Panc1 (cell line): ENCODE data around the gene GTF2I.

Experiments used
- CTCF ChIP-seq: fragments of 450-650 bp; IDR thresholded peaks from 2 replicates; pipeline ENCODE4 v1.5.1; 2017; ENCODE audit warnings: mild to moderate bottlenecking
- REST ChIP-seq, 2 experiments: IDR thresholded peaks; 2 replicates each; pipeline ENCODE4 v1.6.1; 2011 to 2012; ENCODE audit warnings: low read depth in 2 of 2, control low read depth in 1 of 2, low read length in 1 of 2, mild to moderate bottlenecking in 1 of 2, moderate library complexity in 1 of 2; ENCODE audit not compliant: insufficient read depth in 1 of 2
- SIN3A ChIP-seq: IDR thresholded peaks from 2 replicates; pipeline ENCODE4 v1.6.1; 2012; ENCODE audit warnings: low read depth, mild to moderate bottlenecking, low read length, moderate library complexity, borderline replicate concordance; ENCODE audit not compliant: insufficient read depth

DNA sequence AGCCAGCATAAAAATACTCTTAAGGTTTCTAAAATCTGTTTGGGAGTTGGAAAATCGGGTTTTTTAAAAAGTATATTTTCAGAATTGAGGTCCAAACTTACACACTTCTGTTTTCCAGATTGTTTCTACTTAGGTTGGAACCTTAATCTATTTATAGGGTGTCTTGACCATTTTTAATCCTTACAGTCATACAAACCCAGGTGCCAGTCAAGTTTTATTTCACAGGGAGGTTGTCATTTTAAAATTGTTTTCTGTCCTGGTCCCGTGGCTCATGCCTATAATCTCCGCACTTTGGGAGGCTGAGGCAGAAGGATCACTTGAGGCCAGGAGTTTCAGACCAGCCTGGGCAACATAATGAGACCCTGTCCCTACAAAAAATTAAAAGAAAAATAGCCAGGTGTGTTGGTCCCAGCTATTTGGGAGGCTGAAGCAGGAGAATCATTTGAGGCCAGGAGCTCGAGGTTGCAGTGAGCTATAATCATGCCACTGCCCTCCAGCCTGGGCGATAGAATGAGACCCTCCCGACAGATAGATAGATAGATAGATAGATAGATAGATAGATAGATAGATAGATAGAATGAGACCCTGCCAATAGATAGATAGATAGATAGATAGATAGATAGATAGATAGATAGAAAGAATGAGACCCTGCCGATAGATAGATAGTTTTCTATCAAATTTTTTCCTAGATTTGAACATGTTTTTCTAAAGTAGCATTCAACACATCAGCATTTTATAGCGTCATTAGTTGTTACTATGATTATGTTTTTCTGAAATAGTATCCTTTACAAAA lies 69.0 kb downstream of the GTF2I start:
- TF ChIP-seq CTCF: no peak
- TF ChIP-seq SIN3A: no peak
- TF ChIP-seq REST (IDR thresholded peaks at IDR 0.05; ENCODE audit: insufficient read depth in 1 of 2, low read depth in 2 of 2, low read length in 1 of 2): no peak
